ENCODE data around the gene KCNH1. TPM values are rescaled to one million over a fixed set of nuclear protein-coding genes. Genes with fewer than 3 reads are reported as not detected.

Gene KCNH1
- polyA plus RNA-seq, 1 of the 3 experiments (the other 2 are of a cell fraction): 0.08 TPM

DNA sequence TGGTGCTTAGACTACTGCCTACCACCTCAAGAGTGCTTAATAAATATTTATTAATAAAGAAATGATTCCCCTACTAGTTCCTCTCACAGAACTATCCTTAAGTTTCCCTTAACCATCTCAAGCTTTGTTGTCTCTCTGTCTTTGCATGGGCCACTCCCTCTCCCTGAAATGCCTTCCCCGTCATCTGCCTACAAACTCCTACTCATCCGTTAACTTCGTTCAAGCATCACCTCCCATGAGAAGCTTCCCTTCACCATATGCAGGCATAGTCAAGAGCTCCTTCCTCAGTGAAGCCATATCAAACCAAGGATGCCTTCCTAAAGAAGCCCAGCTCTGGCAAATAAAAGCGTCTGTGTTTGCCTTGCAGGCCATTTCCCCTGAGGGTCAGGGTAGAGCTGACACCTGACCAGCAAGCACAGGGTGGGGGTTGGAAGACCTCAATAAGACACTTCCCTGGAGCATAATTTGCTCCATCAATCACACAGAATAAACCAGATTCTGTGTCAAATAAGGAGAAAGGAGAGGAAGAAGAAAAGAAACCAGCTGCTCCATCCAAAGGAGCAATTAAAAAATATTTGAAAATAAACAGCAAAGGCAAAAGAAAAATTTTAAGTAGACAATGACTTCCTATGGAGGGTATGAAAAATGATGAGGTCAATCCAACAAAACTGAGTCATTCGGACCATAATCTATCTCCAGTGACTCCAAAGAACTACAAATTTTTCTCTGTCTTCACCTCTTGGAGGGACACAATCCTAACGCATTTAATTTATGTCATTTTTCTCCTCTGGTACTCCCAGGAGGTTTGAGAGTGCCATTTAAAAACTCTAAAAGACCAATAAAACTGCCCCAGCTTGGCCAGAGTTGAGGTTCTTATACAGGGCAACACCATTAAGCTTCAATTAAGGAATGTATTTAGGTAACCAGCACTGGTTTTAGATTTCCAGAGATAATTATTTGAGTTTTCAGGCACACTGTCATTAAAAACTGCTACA, 303.6 kb downstream of the KCNH1 start (continued):
- TF ChIP-seq SMC3 (IDR thresholded peaks at IDR 0.05; ENCODE audit: low read depth, low read length) (no peak), SIN3A (IDR thresholded peaks at IDR 0.05; ENCODE audit: borderline replicate concordance, low read depth, low read length) (no peak), ELF1 (IDR thresholded peaks at IDR 0.05) (no peak), NRF1 (IDR thresholded peaks at IDR 0.05; ENCODE audit: low read depth, low read length) (no peak), POLR2AphosphoS5 (IDR thresholded peaks at IDR 0.05; ENCODE audit: low read depth, low read length) (no peak)
- TF ChIP-seq, protein P1, sequence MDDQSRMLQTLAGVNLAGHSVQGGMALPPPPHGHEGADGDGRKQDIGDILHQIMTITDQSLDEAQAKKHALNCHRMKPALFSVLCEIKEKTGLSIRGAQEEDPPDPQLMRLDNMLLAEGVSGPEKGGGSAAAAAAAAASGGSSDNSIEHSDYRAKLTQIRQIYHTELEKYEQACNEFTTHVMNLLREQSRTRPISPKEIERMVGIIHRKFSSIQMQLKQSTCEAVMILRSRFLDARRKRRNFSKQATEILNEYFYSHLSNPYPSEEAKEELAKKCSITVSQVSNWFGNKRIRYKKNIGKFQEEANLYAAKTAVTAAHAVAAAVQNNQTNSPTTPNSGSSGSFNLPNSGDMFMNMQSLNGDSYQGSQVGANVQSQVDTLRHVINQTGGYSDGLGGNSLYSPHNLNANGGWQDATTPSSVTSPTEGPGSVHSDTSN (IDR thresholded peaks at IDR 0.05): no peak

DNA sequence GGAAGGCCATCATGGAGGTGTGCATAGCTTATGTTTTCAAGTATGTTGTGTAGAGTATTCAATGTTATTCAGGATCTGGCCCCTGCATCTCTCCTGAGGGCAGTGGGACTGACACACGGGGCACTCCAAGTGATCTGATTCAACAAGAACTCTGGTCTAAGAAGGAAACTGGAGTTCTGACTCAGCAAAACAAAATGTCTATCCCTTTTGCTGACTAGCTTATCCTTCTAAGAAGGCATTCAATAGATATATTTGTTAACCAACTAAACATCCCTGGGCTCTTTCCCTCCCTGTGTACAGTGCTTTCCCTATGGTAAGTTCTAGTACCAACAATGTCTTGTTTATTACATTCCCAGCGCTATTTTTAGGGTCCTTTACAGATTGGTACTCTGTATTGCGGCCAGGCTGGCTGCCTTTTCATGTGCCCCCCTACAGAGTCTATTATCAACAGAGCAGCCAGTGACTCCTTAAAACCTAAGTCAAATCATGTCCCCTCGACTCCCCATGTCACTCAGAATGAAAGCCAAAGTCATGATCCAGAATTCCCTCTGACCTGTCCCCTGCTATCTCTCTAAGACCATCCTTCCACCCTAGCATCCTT, 304.9 kb downstream of the KCNH1 start:
- no peak overlapping the region for H3K9ac ChIP-seq
- no peaks in the 10 kb centered on the region for H3K79me2 ChIP-seq (ENCODE audit: insufficient read depth)
- no peaks in the 10 kb centered on the region for H3K9me2 ChIP-seq
- no peaks in the 10 kb centered on the region for H3K36me3 ChIP-seq (replicated peaks in 1 of 2; ENCODE audit: control insufficient read depth in 1 of 2, insufficient read depth in 2 of 2, low read length in 1 of 2)
- no peak overlapping the region for H3K27ac ChIP-seq (ENCODE audit: low read depth in 2 of 2, low read length in 1 of 2)
- H4K20me1 ChIP-seq (ENCODE audit: insufficient read depth): no peaks in the 10 kb centered on the region
- no peaks in the 10 kb centered on the region for H3K9me3 ChIP-seq
- CTCF ChIA-PET: interaction anchor here (0.8 to 0.9 kb wide), 2 partner anchors 11 kb away, joined by 3 to 4 read pairs; no protein-coding TSS in a partner anchor
- H3K27me3 ChIP-seq (ENCODE audit: insufficient read depth): no peaks in the 10 kb centered on the region
- POLR2A ChIA-PET: no interaction called here
- H3K4me1 ChIP-seq (ENCODE audit: control insufficient read depth in 1 of 2, insufficient read depth in 2 of 2, low read depth in 1 of 2, low read length in 1 of 2): no peaks in the 10 kb centered on the region; a peak in 1 of 4 replicates
- no peaks in the 10 kb centered on the region for H3F3A ChIP-seq (replicated peaks; ENCODE audit: insufficient read depth)
- no peak overlapping the region for H2AFZ ChIP-seq (ENCODE audit: low read depth)
- DNase-seq: no peak
- no peak overlapping the region for H3K4me2 ChIP-seq
- WGBS (ENCODE audit: low lambda C conversion rate): 25% methylated on average over 4 of the region's 4 CpGs
- no peak overlapping the region for H3K4me3 ChIP-seq (ENCODE audit: low read depth in 2 of 2, low read length in 1 of 2)
- TF ChIP-seq FOSL2 (IDR thresholded peaks at IDR 0.05; ENCODE audit: borderline replicate concordance, low read depth) (no peak), FOXJ3 (CRISPR knock-in tag; IDR thresholded peaks at IDR 0.05) (no peak), CHD2 (IDR thresholded peaks at IDR 0.05; ENCODE audit: low read length, partially characterized antibody) (no peak), GABPA (IDR thresholded peaks at IDR 0.05; ENCODE audit: low read depth) (no peak), RFX5 (IDR thresholded peaks at IDR 0.05; ENCODE audit: low read length) (no peak), SIN3A (IDR thresholded peaks at IDR 0.05; ENCODE audit: borderline replicate concordance, low read depth, low read length) (no peak)
- TF ChIP-seq, protein P1 (IDR thresholded peaks at IDR 0.05): no peak
- TF ChIP-seq, protein P2, sequence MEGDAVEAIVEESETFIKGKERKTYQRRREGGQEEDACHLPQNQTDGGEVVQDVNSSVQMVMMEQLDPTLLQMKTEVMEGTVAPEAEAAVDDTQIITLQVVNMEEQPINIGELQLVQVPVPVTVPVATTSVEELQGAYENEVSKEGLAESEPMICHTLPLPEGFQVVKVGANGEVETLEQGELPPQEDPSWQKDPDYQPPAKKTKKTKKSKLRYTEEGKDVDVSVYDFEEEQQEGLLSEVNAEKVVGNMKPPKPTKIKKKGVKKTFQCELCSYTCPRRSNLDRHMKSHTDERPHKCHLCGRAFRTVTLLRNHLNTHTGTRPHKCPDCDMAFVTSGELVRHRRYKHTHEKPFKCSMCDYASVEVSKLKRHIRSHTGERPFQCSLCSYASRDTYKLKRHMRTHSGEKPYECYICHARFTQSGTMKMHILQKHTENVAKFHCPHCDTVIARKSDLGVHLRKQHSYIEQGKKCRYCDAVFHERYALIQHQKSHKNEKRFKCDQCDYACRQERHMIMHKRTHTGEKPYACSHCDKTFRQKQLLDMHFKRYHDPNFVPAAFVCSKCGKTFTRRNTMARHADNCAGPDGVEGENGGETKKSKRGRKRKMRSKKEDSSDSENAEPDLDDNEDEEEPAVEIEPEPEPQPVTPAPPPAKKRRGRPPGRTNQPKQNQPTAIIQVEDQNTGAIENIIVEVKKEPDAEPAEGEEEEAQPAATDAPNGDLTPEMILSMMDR (IDR thresholded peaks at IDR 0.05): no peak
- TF ChIP-seq, protein P3, sequence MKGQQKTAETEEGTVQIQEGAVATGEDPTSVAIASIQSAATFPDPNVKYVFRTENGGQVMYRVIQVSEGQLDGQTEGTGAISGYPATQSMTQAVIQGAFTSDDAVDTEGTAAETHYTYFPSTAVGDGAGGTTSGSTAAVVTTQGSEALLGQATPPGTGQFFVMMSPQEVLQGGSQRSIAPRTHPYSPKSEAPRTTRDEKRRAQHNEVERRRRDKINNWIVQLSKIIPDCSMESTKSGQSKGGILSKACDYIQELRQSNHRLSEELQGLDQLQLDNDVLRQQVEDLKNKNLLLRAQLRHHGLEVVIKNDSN (IDR thresholded peaks at IDR 0.05; ENCODE audit: borderline replicate concordance, low read depth): no peak
